ENCODE data around the gene MOK.

The MOK gene

GRCh38 chr14:102213984-102214658 lies 90.8 kb downstream of the MOK start:
- FAIRE-seq (no peak), DNase-seq (ENCODE audit: insufficient read length, low spot score) (no peak)
- no peak for TF ChIP-seq PAX5 (IDR thresholded peaks at IDR 0.05; ENCODE audit: insufficient read depth, low read length, severe bottlenecking)
- TF ChIP-seq SPI1 (IDR thresholded peaks at IDR 0.05; ENCODE audit: low read depth, low read length): no peak
- TF ChIP-seq POU2F2 (IDR thresholded peaks at IDR 0.05; ENCODE audit: low read depth, low read length): no peak
- TF ChIP-seq TAF1 (IDR thresholded peaks at IDR 0.05; ENCODE audit: low read depth, low read length): no peak
- no peak for TF ChIP-seq POLR2A (IDR thresholded peaks at IDR 0.05; ENCODE audit: low read depth, low read length)
- no peak for TF ChIP-seq POLR2AphosphoS5 (IDR thresholded peaks at IDR 0.05; ENCODE audit: low read depth, low read length)

- FAIRE-seq: no peak
- no peak for DNase-seq (ENCODE audit: insufficient read length, low spot score)
- no peak for TF ChIP-seq POU2F2 (IDR thresholded peaks at IDR 0.05; ENCODE audit: low read depth, low read length)
- no peak for TF ChIP-seq PAX5 (IDR thresholded peaks at IDR 0.05; ENCODE audit: insufficient read depth, low read length, severe bottlenecking)
- TF ChIP-seq TAF1 (IDR thresholded peaks at IDR 0.05; ENCODE audit: low read depth, low read length): no peak
- TF ChIP-seq SPI1 (IDR thresholded peaks at IDR 0.05; ENCODE audit: low read depth, low read length): no peak
- no peak for TF ChIP-seq POLR2AphosphoS5 (IDR thresholded peaks at IDR 0.05; ENCODE audit: low read depth, low read length)
- TF ChIP-seq POLR2A (IDR thresholded peaks at IDR 0.05; ENCODE audit: low read depth, low read length): no peak
Measured at GRCh38 chr14:102213470-102213869, 91.5 kb downstream of the MOK start.

- DNase-seq (ENCODE audit: insufficient read length, low spot score) (no peak), FAIRE-seq (no peak)
- TF ChIP-seq SPI1 (IDR thresholded peaks at IDR 0.05; ENCODE audit: low read depth, low read length): no peak
- TF ChIP-seq POLR2A (IDR thresholded peaks at IDR 0.05; ENCODE audit: low read depth, low read length): no peak
- no peak for TF ChIP-seq POLR2AphosphoS5 (IDR thresholded peaks at IDR 0.05; ENCODE audit: low read depth, low read length)
- TF ChIP-seq POU2F2 (IDR thresholded peaks at IDR 0.05; ENCODE audit: low read depth, low read length): no peak
- TF ChIP-seq PAX5 (IDR thresholded peaks at IDR 0.05; ENCODE audit: insufficient read depth, low read length, severe bottlenecking): no peak
- TF ChIP-seq TAF1 (IDR thresholded peaks at IDR 0.05; ENCODE audit: low read depth, low read length): no peak
Measured at GRCh38 chr14:102212845-102213244, 92.1 kb downstream of the MOK start.

- FAIRE-seq (no peak), DNase-seq (ENCODE audit: insufficient read length, low spot score) (no peak)
- no peak for TF ChIP-seq PAX5 (IDR thresholded peaks at IDR 0.05; ENCODE audit: insufficient read depth, low read length, severe bottlenecking)
- no peak for TF ChIP-seq SPI1 (IDR thresholded peaks at IDR 0.05; ENCODE audit: low read depth, low read length)
- no peak for TF ChIP-seq TAF1 (IDR thresholded peaks at IDR 0.05; ENCODE audit: low read depth, low read length)
- no peak for TF ChIP-seq POLR2AphosphoS5 (IDR thresholded peaks at IDR 0.05; ENCODE audit: low read depth, low read length)
- no peak for TF ChIP-seq POU2F2 (IDR thresholded peaks at IDR 0.05; ENCODE audit: low read depth, low read length)
- no peak for TF ChIP-seq POLR2A (IDR thresholded peaks at IDR 0.05; ENCODE audit: low read depth, low read length)
Measured at GRCh38 chr14:102212356-102212755, 92.6 kb downstream of the MOK start.

- no peak for FAIRE-seq
- TF ChIP-seq POLR2AphosphoS5 (IDR thresholded peaks at IDR 0.05; ENCODE audit: low read depth, low read length) (no peak), POU2F2 (IDR thresholded peaks at IDR 0.05; ENCODE audit: low read depth, low read length) (no peak), PAX5 (IDR thresholded peaks at IDR 0.05; ENCODE audit: insufficient read depth, low read length, severe bottlenecking) (no peak), POLR2A (IDR thresholded peaks at IDR 0.05; ENCODE audit: low read depth, low read length) (no peak), SPI1 (IDR thresholded peaks at IDR 0.05; ENCODE audit: low read depth, low read length) (no peak), TAF1 (IDR thresholded peaks at IDR 0.05; ENCODE audit: low read depth, low read length) (no peak)
- DNase-seq (ENCODE audit: insufficient read length, low spot score): no peak
Measured at GRCh38 chr14:102211240-102211639, 93.7 kb downstream of the MOK start.

GRCh38 chr14:102210421-102211042 lies 94.4 kb downstream of the MOK start:
- FAIRE-seq: no peak
- no peak for DNase-seq (ENCODE audit: insufficient read length, low spot score)
- TF ChIP-seq POLR2AphosphoS5 (IDR thresholded peaks at IDR 0.05; ENCODE audit: low read depth, low read length) (no peak), TAF1 (IDR thresholded peaks at IDR 0.05; ENCODE audit: low read depth, low read length) (no peak), SPI1 (IDR thresholded peaks at IDR 0.05; ENCODE audit: low read depth, low read length) (no peak), POU2F2 (IDR thresholded peaks at IDR 0.05; ENCODE audit: low read depth, low read length) (no peak), POLR2A (IDR thresholded peaks at IDR 0.05; ENCODE audit: low read depth, low read length) (no peak), PAX5 (IDR thresholded peaks at IDR 0.05; ENCODE audit: insufficient read depth, low read length, severe bottlenecking) (no peak)

- no peak for FAIRE-seq
- DNase-seq (ENCODE audit: insufficient read length, low spot score): no peak
- no peak for TF ChIP-seq PAX5 (IDR thresholded peaks at IDR 0.05; ENCODE audit: insufficient read depth, low read length, severe bottlenecking)
- TF ChIP-seq POU2F2 (IDR thresholded peaks at IDR 0.05; ENCODE audit: low read depth, low read length): no peak
- no peak for TF ChIP-seq SPI1 (IDR thresholded peaks at IDR 0.05; ENCODE audit: low read depth, low read length)
- TF ChIP-seq POLR2A (IDR thresholded peaks at IDR 0.05; ENCODE audit: low read depth, low read length): no peak
- no peak for TF ChIP-seq TAF1 (IDR thresholded peaks at IDR 0.05; ENCODE audit: low read depth, low read length)
- TF ChIP-seq POLR2AphosphoS5 (IDR thresholded peaks at IDR 0.05; ENCODE audit: low read depth, low read length): no peak
Measured at GRCh38 chr14:102209224-102209966, 95.6 kb downstream of the MOK start.

GRCh38 chr14:102208741-102209140 lies 96.2 kb downstream of the MOK start:
- TF ChIP-seq POLR2A (IDR thresholded peaks at IDR 0.05; ENCODE audit: low read depth, low read length) (no peak), POLR2AphosphoS5 (IDR thresholded peaks at IDR 0.05; ENCODE audit: low read depth, low read length) (no peak), TAF1 (IDR thresholded peaks at IDR 0.05; ENCODE audit: low read depth, low read length) (no peak), SPI1 (IDR thresholded peaks at IDR 0.05; ENCODE audit: low read depth, low read length) (no peak)
- FAIRE-seq: no peak
- no peak for DNase-seq (ENCODE audit: insufficient read length, low spot score)

GRCh38 chr14:102207831-102208365 lies 97.1 kb downstream of the MOK start:
- DNase-seq (ENCODE audit: insufficient read length, low spot score) (no peak), FAIRE-seq (no peak)
- no peak for TF ChIP-seq PAX5 (IDR thresholded peaks at IDR 0.05; ENCODE audit: insufficient read depth, low read length, severe bottlenecking)
- no peak for TF ChIP-seq POLR2AphosphoS5 (IDR thresholded peaks at IDR 0.05; ENCODE audit: low read depth, low read length)
- TF ChIP-seq SPI1 (IDR thresholded peaks at IDR 0.05; ENCODE audit: low read depth, low read length): no peak
- no peak for TF ChIP-seq POLR2A (IDR thresholded peaks at IDR 0.05; ENCODE audit: low read depth, low read length)
- TF ChIP-seq POU2F2 (IDR thresholded peaks at IDR 0.05; ENCODE audit: low read depth, low read length): no peak
- no peak for TF ChIP-seq TAF1 (IDR thresholded peaks at IDR 0.05; ENCODE audit: low read depth, low read length)

Measured in GM12891 (cell line).